OCI-LY7 (cell line): Measurements from ENCODE around the gene PMVK. TPM values are rescaled to one million over a fixed set of nuclear protein-coding genes. Genes with fewer than 3 reads are reported as not detected.

Experiments
- BruUV-seq: library from RNA; stranded (reverse); fragments of 400-500 nt; replicated peaks from 2 replicates; lab custom pipeline; 2021; lab: Mats Ljungman, UMichigan
- CTCF ChIA-PET: fragments of 300-600 bp; sonication (Branson Sonifier 250); formaldehyde crosslinking; loops from one replicate; lab custom pipeline; 2022; ENCODE audit warnings: antibody characterized with exemption; ENCODE audit not compliant: unreplicated experiment; lab: Charles Lee
- POLR2A ChIA-PET: fragments of 300-600 bp; sonication (Branson Sonifier 250); formaldehyde crosslinking; loops from one replicate; lab custom pipeline; 2022; ENCODE audit warnings: antibody characterized with exemption; lab: Charles Lee
- DNase-seq: peaks from one replicate; pipeline ENCODE4 v3.0.0-alpha.2; 2015; ENCODE audit warnings: low spot score
- H2AFZ ChIP-seq: fragments of 200-600 bp; sonication (generic), shearing (Covaris generic); 2 replicates; pipeline ENCODE4 v1.6.1; 2014; ENCODE audit warnings: mild to moderate bottlenecking, antibody characterized with exemption, low read length, moderate library complexity
- H3K27ac ChIP-seq: fragments of 200-600 bp; sonication (generic); 2 replicates; pipeline ENCODE4 v1.5.1; 2014; ENCODE audit warnings: mixed run types, low read depth, mild to moderate bottlenecking, moderate library complexity, low read length, inconsistent platforms; ENCODE audit not compliant: poor library complexity, severe bottlenecking
- H3K36me3 ChIP-seq: fragments of 200-600 bp; sonication (generic); 2 replicates; pipeline ENCODE4 v1.6.1; 2014; ENCODE audit warnings: mild to moderate bottlenecking, antibody characterized with exemption, low read length, moderate library complexity, mixed read lengths; ENCODE audit not compliant: insufficient read depth
- H3K4me1 ChIP-seq: fragments of 200-600 bp; sonication (generic); 2 replicates; pipeline ENCODE4 v1.5.1; 2014; ENCODE audit warnings: mild to moderate bottlenecking, low read length; ENCODE audit not compliant: insufficient read depth, poor library complexity, severe bottlenecking
- H3K4me2 ChIP-seq: fragments of 200-600 bp; sonication (generic); 2 replicates; pipeline ENCODE4 v1.6.1; 2014; ENCODE audit warnings: mild to moderate bottlenecking, low read length
- H3K4me3 ChIP-seq: fragments of 200-600 bp; sonication (generic); 2 replicates; pipeline ENCODE4 v1.5.1; 2014; ENCODE audit warnings: mild to moderate bottlenecking, low read depth, low read length; ENCODE audit not compliant: poor library complexity, severe bottlenecking
- H3K79me2 ChIP-seq: fragments of 200-600 bp; sonication (generic); 2 replicates; pipeline ENCODE4 v1.6.1; 2016; ENCODE audit warnings: low read depth, mild to moderate bottlenecking, low read length, moderate library complexity, mixed read lengths; ENCODE audit not compliant: insufficient read depth
- H3K9me2 ChIP-seq: fragments of 200-600 bp; sonication (generic); 2 replicates; pipeline ENCODE4 v1.6.1; 2016; ENCODE audit warnings: mild to moderate bottlenecking, low read length, mixed read lengths; ENCODE audit not compliant: insufficient read depth
- H3K9me3 ChIP-seq: fragments of 200-600 bp; sonication (generic); 2 replicates; pipeline ENCODE4 v1.6.1; 2014; ENCODE audit warnings: mild to moderate bottlenecking, mixed run types, low read length, mixed read lengths
- H4K20me1 ChIP-seq: fragments of 200-600 bp; sonication (generic); 2 replicates; pipeline ENCODE4 v1.6.1; 2014; ENCODE audit warnings: mild to moderate bottlenecking, antibody characterized with exemption, low read length, moderate library complexity, mixed read lengths; ENCODE audit not compliant: insufficient read depth
- EZH2phosphoT487 ChIP-seq: fragments of 200-600 bp; sonication (generic); IDR thresholded peaks from 2 replicates; pipeline ENCODE4 v1.6.1; 2018; ENCODE audit warnings: low read depth, borderline replicate concordance, mild to moderate bottlenecking, mixed run types, antibody characterized with exemption, low read length, moderate library complexity, mixed read lengths
- intact Hi-C: fragments of 100-400 bp; cut with micrococcal nuclease; formaldehyde crosslinking; loops from one replicate; pipeline ENCODE4 v1.10.0; 2022; ENCODE audit not compliant: unreplicated experiment
- total RNA-seq, 2 experiments: library from RNA; depleted of rRNA in 1 of 2; stranded (reverse); fragments of >200 nt in 1 of 2; shearing (Covaris generic) in 1 of 2; gene quantifications; 2 replicates each; pipeline ENCODE4 v1.2.3, GENCODE V29; 2014 to 2022
- TF ChIP-seq, protein P1 (sequence below): fragments of 200-600 bp; sonication (generic); conservative IDR thresholded peaks from 2 replicates; pipeline ENCODE4 v1.5.1; 2014; ENCODE audit warnings: mild to moderate bottlenecking, antibody characterized with exemption, low read length, moderate library complexity, mixed read lengths

Gene PMVK
- total RNA-seq, 2 experiments from 2014 or later: 16.3 to 54.0 TPM

DNA sequence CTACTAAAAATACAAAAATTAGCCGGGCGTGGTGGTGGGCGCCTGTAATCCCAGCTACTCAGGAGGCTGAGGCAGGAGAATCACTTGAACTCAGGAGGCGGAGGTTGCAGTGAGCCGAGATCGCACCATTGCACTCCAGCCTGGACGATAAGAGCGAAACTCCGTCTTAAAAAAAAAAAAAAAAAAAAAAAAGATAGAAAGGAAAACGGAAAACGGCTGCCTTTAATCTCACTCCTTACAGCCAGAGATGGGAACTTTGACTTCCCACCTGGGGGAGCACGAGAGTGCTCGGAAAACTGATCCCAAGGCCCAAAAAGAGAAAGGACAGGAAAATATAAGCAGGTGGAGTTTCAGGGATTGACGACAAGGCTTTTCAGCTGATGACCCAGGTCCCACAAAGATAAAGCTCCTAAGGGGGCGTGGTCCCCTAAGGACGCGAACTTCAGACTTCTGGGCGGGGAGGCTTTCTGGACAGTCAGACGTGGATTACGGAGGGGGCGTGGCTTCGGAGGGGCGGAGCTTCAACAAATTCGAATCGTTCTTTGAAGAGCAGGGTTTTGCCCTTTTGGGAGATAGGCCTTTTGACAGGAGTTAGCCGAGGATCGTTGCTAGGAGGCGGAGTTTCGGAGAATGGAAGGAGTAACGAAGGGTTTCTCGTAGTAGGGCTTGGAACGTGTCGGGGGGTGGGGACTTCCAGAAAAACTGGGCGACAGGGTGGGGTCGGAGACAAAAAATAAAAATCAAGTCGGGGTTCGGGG is 37.0 kb upstream of the PMVK start:
- Histone ChIP-seq H3K79me2 (peaks cover 72% of the 10 kb centered on the region), H3K27ac (peak overlapping the region; percentile 89), H3K9me3 (no peaks in the 10 kb centered on the region), H3K4me2 (peak overlapping the region; percentile 86), H2AFZ (peak overlapping the region; percentile 20; the same call in 1 of the 2 replicates), H3K4me1 (peaks cover 52% of the 10 kb centered on the region), H3K9me2 (no peaks in the 10 kb centered on the region), H3K36me3 (peaks cover 52% of the 10 kb centered on the region), H4K20me1 (peaks cover 15% of the 10 kb centered on the region; the same call in 1 of the 2 replicates), H3K4me3 (peak overlapping the region; percentile 83)
- intact Hi-C loops: loop anchor here (1.0 kb wide), 2 partner anchors 12 to 26 kb away; partner anchors contain the start of gene PYGO2
- DNase-seq: peak; percentile 94
- POLR2A ChIA-PET: interaction anchor here (0.6 to 1.7 kb wide), 8 partner anchors 16 to 339 kb away, joined by 3 to 6 read pairs (median 4); partner anchors contain the start of genes EFNA4, KCNN3, LENEP and PBXIP1
- CTCF ChIA-PET: no interaction called here
- TF ChIP-seq, protein P1, sequence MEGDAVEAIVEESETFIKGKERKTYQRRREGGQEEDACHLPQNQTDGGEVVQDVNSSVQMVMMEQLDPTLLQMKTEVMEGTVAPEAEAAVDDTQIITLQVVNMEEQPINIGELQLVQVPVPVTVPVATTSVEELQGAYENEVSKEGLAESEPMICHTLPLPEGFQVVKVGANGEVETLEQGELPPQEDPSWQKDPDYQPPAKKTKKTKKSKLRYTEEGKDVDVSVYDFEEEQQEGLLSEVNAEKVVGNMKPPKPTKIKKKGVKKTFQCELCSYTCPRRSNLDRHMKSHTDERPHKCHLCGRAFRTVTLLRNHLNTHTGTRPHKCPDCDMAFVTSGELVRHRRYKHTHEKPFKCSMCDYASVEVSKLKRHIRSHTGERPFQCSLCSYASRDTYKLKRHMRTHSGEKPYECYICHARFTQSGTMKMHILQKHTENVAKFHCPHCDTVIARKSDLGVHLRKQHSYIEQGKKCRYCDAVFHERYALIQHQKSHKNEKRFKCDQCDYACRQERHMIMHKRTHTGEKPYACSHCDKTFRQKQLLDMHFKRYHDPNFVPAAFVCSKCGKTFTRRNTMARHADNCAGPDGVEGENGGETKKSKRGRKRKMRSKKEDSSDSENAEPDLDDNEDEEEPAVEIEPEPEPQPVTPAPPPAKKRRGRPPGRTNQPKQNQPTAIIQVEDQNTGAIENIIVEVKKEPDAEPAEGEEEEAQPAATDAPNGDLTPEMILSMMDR: peak; percentile 37; the same call in 1 of the 2 replicates
- no peak for TF ChIP-seq EZH2phosphoT487
- BruUV-seq: TSS peak; percentile 73

DNA sequence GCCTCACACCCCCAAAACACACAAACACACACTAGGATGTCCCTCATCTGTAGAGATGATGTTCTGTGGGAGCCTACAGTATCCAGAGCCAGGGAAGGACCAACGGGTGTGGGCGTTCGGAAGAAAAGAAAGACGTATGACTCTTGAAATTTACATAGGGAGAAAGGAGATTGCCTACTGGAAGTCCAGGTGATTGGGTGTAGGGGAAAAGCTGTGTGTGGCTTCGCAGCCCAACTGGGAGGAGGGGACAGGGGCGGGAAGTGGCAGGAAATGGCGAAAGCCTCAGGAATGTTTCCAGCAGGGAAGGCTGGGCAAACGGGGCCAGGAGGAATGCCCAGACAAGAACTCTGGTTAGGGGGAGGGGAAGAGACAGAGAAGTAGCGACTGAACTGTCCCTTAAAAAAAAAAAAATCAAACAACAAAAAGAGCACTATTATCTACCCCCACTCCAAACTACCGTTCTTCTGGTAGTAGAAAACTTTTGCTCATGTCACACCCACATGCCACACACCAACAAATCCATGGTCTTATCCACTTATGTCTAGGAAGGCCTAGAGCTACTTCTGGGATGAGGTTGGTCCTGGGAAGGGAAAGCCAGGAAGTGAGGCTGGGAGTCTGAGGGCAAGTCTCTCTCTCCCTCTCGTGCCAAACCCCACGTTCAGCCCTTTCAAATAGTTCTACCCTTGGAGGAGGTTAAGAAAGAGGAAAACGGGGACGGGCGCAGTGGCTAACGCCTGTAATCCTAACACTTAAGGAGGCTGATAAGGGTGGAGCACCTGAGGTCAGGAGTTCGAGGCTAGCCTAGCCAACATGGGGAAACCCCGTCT is 36.2 kb upstream of the PMVK start:
- Histone ChIP-seq H3K79me2 (peaks cover 64% of the 10 kb centered on the region), H3K9me3 (no peaks in the 10 kb centered on the region), H3K9me2 (no peaks in the 10 kb centered on the region), H3K27ac (peak overlapping the region; percentile 89), H3K4me3 (peak overlapping the region; percentile 83), H3K4me2 (peak overlapping the region; percentile 86), H4K20me1 (peaks cover 14% of the 10 kb centered on the region; the same call in 1 of the 2 replicates), H3K4me1 (peaks cover 46% of the 10 kb centered on the region), H2AFZ (no peak overlapping the region), H3K36me3 (peaks cover 52% of the 10 kb centered on the region)
- no peak for DNase-seq
- ChIA-PET CTCF (no interaction called here), POLR2A (interaction anchor here (0.7 to 1.8 kb wide), 3 partner anchors 17 to 235 kb away, joined by 3 to 6 read pairs (median 3); partner anchors contain the start of genes LENEP and PBXIP1)
- no TSS peak for BruUV-seq
- TF ChIP-seq EZH2phosphoT487: no peak
- TF ChIP-seq, protein P1: no peak
- intact Hi-C loops: no loop called here
